ENCODE data around the gene SZT2.

The SZT2 gene

DNA sequence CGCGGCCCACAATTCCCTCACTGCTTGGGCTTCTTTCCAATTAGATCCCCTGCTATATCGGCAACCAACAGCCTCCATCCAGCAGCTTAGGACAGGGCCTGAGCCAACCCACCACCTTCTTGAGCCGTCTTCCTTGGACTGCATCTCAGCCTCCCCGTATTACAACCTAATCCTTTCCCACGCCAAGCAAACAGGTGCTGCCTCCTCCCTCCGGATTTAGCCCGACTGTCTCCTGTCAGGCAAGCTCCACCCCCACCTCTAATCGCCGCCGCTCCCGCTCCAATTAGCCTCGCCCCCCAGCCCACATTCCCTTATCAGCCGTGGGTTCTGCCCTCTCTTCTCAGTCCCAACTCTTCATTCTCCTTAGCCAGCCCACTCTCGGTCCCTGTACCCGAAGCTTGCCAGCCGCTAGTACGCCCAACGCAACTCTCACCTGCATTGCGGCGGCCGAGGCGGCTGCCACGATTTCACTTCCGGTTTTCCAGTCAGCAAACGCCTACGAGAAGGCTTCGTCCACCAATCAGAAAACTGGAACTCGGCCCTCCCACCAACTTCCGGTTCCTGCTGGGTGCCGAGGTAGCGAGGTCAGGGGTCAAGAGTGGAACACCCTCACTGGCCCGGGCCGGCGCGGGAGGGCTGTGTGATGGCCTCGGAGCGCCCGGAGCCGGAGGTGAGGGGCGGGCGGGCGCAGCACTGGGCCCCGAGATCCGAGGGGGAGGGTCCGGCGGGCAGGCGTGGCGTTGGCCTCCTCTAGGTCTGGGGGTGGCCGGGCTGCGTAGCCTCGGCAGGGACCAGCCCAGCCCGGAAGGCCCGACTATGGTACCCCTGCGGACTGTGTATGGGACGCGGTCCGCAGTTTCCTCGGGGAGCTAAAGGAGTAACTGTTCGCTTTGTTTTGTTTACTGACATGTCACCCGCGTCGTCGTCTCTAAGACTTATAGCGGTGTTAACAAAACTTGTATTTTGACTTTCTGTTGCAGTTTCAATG is at the start of gene SZT2, which contains the start of gene MED8:
SZT2 (plus strand) TSS at position 574 of the 988 bp plus-strand sequence; CDS start at position 644, 70 bp downstream.
MED8 (minus strand) TSS at position 475 of the 988 bp plus-strand sequence; CDS start at position 439, 36 bp downstream.
- DNase-seq (ENCODE audit: low spot score) = peak; percentile 93

DNA sequence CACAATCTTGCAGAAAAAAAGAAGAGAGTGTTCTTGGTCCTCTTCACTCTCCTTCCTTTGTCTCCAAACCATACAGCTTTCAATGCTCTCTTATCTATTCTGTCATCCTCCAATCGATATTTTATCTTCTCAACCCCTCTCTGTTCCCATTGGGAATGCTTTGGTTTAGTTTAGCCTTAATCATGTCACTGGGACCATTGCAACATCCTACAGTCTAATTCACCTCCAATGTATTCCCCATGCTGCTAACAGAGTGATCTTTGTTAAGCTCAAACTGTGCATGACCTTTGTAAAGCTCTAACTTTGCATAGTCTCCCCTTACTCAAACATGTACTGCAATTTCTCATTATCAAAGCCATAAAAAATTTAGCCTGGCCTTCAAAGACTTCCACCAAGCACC is 49.1 kb upstream of the SZT2 start:
- peak; percentile 21 for DNase-seq (ENCODE audit: low spot score)

DNA sequence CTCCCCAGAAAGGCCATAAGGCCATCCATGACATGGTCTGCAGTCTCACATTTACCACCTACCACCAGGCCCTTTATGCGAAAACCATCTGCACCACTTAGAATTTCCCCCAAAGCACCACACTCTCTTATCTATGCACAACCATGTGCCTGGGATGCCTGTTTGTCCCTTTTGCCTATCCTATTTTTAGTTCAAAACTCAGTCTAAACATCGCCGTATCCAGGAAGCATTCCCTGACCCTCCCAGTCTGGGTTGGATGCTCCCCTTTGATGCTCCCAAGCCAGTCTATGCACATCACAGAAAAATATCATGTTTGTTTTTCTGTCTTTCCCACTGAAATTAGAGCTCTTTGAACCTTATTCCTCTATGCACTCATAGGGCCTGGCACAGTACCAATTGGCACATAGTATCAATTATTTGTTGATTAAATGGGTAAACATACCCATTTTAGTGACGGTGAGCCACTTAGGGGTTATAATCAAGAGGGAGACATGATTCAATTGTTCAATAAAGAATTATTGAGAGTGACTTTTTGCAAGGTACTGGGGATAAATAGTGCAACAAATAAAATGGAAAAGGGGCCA is 45.3 kb upstream of the SZT2 start:
- DNase-seq (ENCODE audit: low spot score) = no peak

GRCh38 chr1:43345120-43345519 is 44.6 kb upstream of the SZT2 start:
- DNase-seq (ENCODE audit: low spot score) = no peak

DNA sequence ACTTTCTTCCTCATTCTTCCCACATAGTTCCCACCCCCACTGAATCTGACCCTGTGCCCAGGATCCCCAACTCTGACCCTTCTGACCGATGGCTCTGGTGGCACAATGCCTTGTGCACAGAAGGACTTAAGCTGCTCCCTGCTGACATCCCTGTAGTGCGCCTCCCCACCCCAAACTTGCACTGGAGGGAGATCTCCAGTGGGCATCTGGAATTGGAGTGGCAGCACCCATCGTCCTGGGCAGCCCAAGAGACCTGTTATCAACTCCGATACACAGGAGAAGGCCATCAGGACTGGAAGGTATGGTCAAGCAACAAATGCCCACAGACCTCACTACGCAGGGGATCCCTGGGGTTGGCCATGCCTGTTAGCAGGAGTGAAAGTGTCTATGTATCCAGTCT is 43.1 kb upstream of the SZT2 start:
- DNase-seq (ENCODE audit: low spot score) = no peak

GRCh38 chr1:43348343-43348808 is 41.3 kb upstream of the SZT2 start:
- no peak for DNase-seq (ENCODE audit: low spot score)

GRCh38 chr1:43348809-43349593 is 40.7 kb upstream of the SZT2 start:
- peak; percentile 68 for DNase-seq (ENCODE audit: low spot score)

DNA sequence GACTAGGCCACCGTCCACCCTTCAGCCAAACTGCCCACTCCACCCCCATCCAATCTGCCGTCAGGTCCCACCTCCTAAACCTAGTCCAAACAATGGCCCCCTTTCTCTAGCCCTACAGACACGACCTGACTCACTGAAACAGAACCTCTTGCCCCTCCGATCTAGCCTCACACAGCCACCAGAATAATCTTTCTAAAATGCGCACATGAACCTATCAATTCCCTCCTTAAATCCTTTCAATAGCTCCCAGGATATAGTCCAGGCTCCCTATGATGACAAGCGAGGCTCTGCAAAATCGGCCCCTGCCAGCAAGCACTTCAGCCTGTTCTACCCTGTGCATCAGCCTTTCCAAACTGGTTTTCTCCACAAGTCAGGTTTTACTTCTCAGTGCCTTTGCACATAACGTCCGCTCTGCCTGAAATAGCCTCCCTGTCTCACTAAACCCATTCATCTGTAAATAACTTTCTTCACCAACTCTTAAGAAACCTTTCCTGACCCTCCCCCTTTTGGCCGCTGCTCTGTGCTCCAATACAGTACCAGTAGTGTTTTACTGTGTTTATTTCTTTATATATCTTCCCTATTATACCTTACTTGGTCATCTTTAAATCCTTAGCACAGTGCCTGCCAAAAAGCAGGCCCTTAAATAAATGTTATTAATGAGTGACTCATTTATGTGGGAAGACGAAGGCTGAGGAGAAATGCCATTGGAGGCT is 39.9 kb upstream of the SZT2 start:
- peak; percentile 70 for DNase-seq (ENCODE audit: low spot score)

DNA sequence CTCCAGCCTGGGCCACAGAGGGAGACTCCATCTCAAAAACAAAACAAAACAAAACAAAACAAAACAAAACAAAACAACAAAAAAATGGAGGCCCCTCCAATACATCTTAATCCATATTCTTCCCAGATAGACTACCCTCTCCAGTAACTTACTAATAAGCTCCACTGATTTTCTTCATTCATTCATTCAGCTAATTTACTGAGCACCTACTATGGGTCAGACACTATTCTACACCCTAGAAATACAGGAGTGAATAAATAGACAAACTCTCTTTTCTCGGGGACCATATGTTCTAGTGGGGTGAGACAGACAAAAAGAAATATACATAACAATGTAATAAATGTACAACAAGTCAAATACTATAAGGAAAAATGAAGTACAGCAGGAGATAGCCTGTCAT is 38.7 kb upstream of the SZT2 start:
- DNase-seq (ENCODE audit: low spot score) = no peak

DNA sequence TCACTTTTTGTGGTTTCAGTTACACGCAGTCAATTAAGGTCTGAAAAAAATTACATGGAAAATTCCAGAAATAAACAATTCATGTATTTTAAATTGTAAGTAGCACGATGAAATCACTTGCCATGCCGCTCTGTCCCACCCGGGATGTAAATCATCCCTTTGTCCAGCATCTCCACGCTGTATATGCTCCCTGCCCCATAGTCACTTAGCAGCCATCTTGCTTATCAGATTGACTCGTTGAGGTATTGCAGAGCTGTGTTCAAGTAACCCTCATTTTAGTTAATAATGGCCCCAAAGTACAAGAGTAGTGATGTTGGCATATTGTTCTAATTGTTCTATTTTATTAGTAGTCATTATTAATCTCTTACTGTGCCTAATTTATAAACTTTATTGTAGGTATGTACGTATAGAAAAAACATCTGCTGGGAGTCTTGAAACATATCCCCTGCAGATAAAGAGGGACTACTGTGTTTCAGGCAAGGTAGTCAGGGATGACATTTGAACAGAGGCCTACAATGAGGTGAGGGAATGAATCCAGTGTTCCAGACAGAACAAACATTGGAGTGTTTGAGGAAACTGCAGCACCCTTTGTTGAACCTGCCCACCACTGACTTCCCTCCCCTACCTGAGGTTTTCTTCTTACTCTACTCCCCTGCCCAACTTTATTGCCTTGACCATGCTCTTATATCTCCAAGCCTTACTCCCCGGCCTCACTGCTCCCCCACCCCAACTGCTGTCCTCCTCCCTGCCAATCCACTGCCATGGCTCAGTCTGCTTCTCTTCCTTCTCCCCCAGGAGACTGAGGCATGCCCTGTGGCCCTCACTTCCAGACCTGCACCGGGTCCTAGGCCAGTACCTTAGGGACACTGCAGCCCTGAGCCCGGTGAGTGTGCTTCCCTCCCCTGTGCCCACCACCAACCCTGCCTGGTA is 38.0 kb upstream of the SZT2 start:
- DNase-seq (ENCODE audit: low spot score) = no peak

DNA sequence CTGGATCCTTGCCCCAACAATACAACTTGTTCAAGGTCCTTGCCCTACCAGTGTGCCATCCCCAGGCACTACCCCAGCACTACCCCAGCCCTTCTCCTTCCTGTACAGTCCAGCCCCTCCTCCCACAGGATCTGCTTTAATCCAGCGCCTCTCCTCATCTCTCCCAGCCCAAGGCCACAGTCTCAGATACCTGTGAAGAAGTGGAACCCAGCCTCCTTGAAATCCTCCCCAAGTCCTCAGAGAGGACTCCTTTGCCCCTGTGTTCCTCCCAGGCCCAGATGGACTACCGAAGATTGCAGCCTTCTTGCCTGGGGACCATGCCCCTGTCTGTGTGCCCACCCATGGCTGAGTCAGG is 37.4 kb upstream of the SZT2 start:
- no peak for DNase-seq (ENCODE audit: low spot score)

DNA sequence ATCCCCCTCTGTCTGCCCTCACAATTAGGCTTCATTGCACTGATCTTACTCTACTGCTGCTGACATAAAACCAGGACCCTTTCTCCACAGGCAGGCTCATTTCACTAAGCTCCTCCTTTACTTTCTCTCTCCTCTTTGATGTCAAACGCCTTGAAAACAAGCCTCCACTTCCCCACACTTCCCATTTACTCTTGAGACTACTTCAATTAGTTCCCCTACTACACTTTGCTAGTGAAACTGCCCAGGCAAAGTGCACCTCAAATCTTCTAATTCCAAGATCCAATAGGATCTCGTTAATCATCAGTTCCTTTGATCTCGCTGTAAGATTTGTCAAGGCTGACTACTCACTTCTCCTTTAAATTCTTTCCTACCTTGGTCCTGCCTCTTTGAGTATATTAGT is 36.8 kb upstream of the SZT2 start:
- no peak for DNase-seq (ENCODE audit: low spot score)

- no peak for DNase-seq (ENCODE audit: low spot score)
Measured at GRCh38 chr1:43354471-43354870, 35.2 kb upstream of the SZT2 start.

DNA sequence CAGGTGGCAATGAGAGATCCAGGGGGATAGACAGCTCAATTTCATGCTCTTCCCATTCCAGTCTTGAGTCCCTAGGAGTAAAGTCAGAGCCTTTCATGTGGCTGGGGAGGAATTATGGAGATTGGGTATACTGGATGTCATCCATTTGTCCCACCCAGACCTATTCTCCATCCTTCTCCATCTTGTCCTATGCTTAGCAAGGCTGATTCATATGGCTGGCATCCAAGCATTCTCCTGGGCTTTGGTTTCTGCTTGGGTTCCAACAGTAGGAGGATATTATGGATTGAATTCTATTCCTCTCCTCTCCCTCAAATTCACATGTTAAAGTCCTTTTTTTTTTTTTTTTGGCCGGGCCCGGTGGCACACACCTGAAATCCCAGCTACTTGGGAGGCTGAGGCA is 34.8 kb upstream of the SZT2 start:
- no peak for DNase-seq (ENCODE audit: low spot score)

DNA sequence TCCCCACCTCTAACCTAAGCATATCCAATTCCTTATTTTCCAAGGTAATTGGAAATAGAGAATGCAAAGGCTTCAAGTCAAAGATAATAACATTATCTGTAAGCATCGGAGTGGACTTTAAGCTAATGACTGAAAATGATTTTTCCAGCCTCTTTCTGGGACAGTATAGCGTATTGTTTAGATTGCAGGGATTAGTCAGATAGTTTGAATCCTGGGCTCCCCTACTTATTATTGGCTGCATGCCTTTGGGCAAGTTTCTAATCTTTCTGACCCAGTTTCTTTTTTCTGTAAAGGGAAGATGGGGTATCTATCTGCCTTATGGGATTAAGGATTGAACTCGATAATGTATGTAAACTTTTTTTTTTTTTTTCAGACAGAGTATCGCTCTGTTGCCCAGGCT is 32.4 kb upstream of the SZT2 start:
- no peak for DNase-seq (ENCODE audit: low spot score)

DNA sequence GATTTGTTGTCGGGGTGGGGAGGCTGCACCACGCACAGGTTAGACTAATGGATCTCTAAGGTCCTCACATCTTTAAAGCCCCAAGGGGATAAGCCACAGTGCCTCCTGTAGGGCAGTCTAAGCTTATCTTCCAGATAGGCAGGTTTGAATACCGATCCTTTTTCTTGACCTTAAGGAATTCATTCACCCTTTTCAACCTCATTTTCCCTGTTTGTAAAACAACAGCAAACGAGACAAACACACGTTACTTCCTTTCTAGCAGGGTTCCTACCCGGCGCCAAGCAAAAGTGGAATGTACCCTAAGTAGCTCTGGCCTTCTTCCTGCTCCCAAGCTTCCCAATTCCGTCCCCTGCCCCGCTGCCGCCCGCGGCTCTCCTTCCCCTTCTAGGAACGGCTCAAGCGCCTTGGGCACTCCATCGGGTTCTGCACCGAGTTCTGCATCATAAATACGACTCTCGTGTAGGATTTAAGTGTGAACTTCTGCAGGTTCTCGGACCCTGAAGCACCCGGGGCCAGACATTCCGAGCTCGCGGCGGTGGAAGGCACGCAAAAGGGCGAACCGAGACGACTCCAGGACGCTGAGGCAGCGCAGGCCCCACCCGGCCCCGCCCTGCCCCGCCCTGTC is 31.5 kb upstream of the SZT2 start:
- DNase-seq (ENCODE audit: low spot score) = peak; percentile 61

GRCh38 chr1:43358746-43359693 is 30.7 kb upstream of the SZT2 start, which contains the start of gene CDC20:
Gene CDC20, plus strand, starts transcription at chr1:43358981. Its CDS starts 235 bp downstream, at chr1:43359216.
- peak; percentile 91 for DNase-seq (ENCODE audit: low spot score)

DNA sequence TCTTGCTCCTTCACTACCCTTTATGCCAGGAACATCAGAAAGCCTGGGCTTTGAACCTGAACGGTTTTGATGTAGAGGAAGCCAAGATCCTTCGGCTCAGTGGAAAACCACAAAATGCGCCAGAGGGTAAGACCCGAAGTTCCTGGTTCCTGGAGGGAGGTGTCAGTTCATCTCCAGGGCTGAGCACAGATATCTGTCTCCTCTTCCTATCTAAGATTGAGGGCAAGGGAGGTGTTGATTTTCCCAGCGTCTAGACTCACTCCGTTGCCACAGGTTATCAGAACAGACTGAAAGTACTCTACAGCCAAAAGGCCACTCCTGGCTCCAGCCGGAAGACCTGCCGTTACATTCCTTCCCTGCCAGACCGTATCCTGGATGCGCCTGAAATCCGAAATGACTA is 30.0 kb upstream of the SZT2 start:
- no peak for DNase-seq (ENCODE audit: low spot score)

GRCh38 chr1:43360616-43361015 is 29.1 kb upstream of the SZT2 start:
- DNase-seq (ENCODE audit: low spot score) = no peak

All from COLO829 (cell line).